Measurements from ENCODE around the gene CLEC20A. TPM values are rescaled to one million over a fixed set of nuclear protein-coding genes. Genes with fewer than 3 reads are reported as not detected.

CLEC20A gene
- total and polyA plus RNA-seq, 8 donors: 0.13 to 0.54 (median 0.41) TPM; not detected in 4

GRCh38 chr1:178513278-178513983 lies 16.7 kb upstream of the CLEC20A start:
- no peaks in the 10 kb centered on the region for H3K36me3 ChIP-seq
- H3K27me3 ChIP-seq: no peaks in the 10 kb centered on the region
- DNase-seq: peak in 2 of 4 donors; percentile 31 to 71
- no peaks in the 10 kb centered on the region for H3K9me3 ChIP-seq
- no peaks in the 10 kb centered on the region for H3K4me1 ChIP-seq
- no peak overlapping the region for H3K4me3 ChIP-seq
- no peak for TF ChIP-seq CTCF (IDR thresholded peaks at IDR 0.05)
- intact Hi-C loops (cut with DNase I): no loop called here
- H3K27ac ChIP-seq: no peak overlapping the region
- peak; percentile 63 for ATAC-seq

DNA sequence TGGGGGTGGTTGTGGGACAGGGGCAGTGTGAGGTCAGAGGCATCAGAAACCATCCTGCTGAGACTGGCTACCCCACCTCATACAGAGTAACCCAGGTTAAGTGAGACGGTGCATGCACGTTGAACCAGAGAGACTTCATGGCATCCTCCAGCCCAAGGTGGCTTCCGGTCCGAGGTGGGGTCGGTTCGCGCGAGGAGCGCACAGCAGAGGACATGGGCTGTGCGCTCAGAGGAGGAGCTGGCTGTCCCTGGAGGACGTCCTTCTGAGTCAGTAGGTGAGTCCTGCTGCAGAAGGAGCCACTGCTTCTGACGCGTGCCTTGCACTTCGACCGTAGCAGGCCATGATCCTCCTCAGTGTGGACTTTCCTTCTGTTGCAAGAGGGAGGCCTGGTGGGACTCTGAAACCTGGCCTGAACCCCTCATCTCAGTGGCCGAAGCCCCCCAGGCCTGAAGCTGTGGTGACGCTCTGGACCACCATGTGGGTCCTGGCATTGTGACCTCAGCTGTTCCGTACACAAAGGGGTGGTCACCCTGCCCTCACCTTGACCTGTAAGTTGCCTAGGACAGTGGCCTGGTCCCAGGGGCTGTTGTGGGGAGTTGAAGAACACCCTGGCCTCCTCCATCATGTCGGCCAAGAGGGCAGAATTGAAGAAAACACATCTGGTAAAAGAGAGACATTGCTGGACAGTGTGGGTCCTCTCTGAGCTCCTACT lies 16.0 kb upstream of the CLEC20A start, which contains the start of gene TEX35:
Gene TEX35, plus strand, starts transcription at position 544 of the 712 bp plus-strand sequence. Its CDS starts 80 bp downstream, at position 624.
- no peaks in the 10 kb centered on the region for H3K36me3 ChIP-seq
- H3K27ac ChIP-seq: no peak within 1 kb of the TSS
- H3K4me3 ChIP-seq: no peak within 1 kb of the TSS
- intact Hi-C loops (cut with DNase I): no loop called here
- ATAC-seq (no peak), DNase-seq (no peak)
- no peak for TF ChIP-seq CTCF (IDR thresholded peaks at IDR 0.05)
- H3K9me3 ChIP-seq: no peaks in the 10 kb centered on the region
- H3K27me3 ChIP-seq: no peaks in the 10 kb centered on the region
- no peaks in the 10 kb centered on the region for H3K4me1 ChIP-seq

- ATAC-seq (no peak), DNase-seq (no peak)
- no peaks in the 10 kb centered on the region for H3K27me3 ChIP-seq
- H3K36me3 ChIP-seq: no peaks in the 10 kb centered on the region
- H3K4me1 ChIP-seq: no peaks in the 10 kb centered on the region
- no peak overlapping the region for H3K4me3 ChIP-seq
- no peak for TF ChIP-seq CTCF (IDR thresholded peaks at IDR 0.05)
- intact Hi-C loops (cut with DNase I): no loop called here
- no peaks in the 10 kb centered on the region for H3K9me3 ChIP-seq
- no peak overlapping the region for H3K27ac ChIP-seq
Measured at GRCh38 chr1:178510155-178510554, 13.4 kb upstream of the CLEC20A start.

DNA sequence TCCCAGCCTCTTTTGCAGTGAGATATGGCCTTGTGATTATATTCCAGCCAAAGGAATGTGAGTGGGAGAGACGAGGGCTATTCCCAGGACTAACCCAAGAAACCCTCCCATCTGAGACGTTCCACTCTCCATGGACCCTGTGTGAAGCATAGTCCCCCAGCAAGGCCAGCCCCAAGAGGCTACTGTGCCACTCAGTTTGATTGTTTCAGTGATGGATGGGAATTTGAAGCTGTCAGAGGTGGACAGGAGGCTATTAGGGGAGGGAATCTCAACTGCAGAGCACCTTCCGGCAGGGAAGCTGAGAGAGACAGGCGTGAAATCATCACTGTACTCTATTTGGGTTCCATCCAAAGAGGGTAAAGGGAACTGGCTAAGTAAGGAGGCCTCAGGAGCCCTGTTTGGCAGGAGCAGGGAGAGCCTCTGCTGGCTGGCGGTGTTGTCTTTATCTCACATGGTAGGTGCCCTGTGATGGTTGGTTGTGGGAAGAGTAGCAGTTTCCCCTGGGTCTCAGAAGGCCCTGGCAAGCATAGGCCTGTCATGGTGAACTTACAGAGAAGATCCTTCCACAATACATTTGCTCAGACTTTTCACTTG lies 12.7 kb upstream of the CLEC20A start:
- ATAC-seq: no peak
- intact Hi-C loops (cut with DNase I): no loop called here

More for the DNA sequence above, 12.7 kb upstream of the CLEC20A start:
- H3K9me3 ChIP-seq: no peaks in the 10 kb centered on the region
- no peak overlapping the region for H3K27ac ChIP-seq
- no peaks in the 10 kb centered on the region for H3K27me3 ChIP-seq
- no peaks in the 10 kb centered on the region for H3K4me1 ChIP-seq
- H3K36me3 ChIP-seq: no peaks in the 10 kb centered on the region
- H3K4me3 ChIP-seq: no peak overlapping the region
- TF ChIP-seq CTCF (IDR thresholded peaks at IDR 0.05): no peak
- DNase-seq: no peak
